GM23338 (cell line): ENCODE measurements around the gene MAPKBP1.

Experiments
- EZH2 ChIP-seq: fragments of 200-600 bp; sonication (generic); IDR thresholded peaks from one replicate; pipeline ENCODE4 v1.8.0; 2017; ENCODE audit warnings: antibody characterized with exemption, mild to moderate bottlenecking, low read depth; ENCODE audit not compliant: unreplicated experiment
- POLR2AphosphoS5 ChIP-seq: IDR thresholded peaks from 2 replicates; pipeline ENCODE4 v1.6.1; 2016; ENCODE audit warnings: antibody characterized with exemption, low read depth
- TF ChIP-seq, protein P1 (sequence below), 2 experiments: fragments of 200-600 bp in 1 of 2; sonication (generic) in 1 of 2; conservative IDR thresholded peaks; 2 replicates each; pipeline versions ENCODE4 v1.5.1 to v1.6.1; 2016 to 2017; ENCODE audit warnings: antibody characterized with exemption in 2 of 2, low read depth in 2 of 2, mild to moderate bottlenecking in 2 of 2, moderate library complexity in 1 of 2

DNA sequence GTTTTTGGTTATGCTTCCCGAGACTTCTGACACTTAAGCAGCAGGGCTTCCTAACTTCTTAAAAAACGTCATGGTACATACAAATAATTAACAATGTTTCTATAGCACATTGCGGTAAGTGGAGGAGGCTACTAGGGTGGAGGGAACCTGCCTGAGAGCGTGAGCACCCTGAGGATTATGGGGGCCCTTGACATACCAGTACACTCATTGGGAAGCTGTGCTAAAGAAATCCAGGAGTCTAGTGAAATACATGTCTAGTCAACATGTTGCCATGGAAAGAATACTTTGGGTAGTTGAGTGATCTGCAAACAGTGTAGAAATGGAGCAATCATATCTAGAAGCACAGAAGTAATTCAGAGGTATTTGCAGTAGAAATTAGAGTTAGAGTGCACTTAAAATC, 39.2 kb upstream of the MAPKBP1 start:
- TF ChIP-seq, protein P1, sequence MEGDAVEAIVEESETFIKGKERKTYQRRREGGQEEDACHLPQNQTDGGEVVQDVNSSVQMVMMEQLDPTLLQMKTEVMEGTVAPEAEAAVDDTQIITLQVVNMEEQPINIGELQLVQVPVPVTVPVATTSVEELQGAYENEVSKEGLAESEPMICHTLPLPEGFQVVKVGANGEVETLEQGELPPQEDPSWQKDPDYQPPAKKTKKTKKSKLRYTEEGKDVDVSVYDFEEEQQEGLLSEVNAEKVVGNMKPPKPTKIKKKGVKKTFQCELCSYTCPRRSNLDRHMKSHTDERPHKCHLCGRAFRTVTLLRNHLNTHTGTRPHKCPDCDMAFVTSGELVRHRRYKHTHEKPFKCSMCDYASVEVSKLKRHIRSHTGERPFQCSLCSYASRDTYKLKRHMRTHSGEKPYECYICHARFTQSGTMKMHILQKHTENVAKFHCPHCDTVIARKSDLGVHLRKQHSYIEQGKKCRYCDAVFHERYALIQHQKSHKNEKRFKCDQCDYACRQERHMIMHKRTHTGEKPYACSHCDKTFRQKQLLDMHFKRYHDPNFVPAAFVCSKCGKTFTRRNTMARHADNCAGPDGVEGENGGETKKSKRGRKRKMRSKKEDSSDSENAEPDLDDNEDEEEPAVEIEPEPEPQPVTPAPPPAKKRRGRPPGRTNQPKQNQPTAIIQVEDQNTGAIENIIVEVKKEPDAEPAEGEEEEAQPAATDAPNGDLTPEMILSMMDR (conservative IDR thresholded peaks at IDR 0.05; ENCODE audit: low read depth in 2 of 2): no peak
- TF ChIP-seq EZH2 (no peak), POLR2AphosphoS5 (no peak)
